WERI-Rb-1 (cell line): ENCODE results near the gene SLC35G2.

ENCODE experiments used
- DNase-seq: peaks from one replicate; pipeline ENCODE4 v3.0.0-alpha.2; 2020
- H3K27ac ChIP-seq: fragments of 250-450 bp; sonication (Bioruptor Pico); 2 replicates; pipeline ENCODE4 v1.5.1; 2020; ENCODE audit warnings: mild to moderate bottlenecking, moderate library complexity
- H3K27me3 ChIP-seq: fragments of 250-450 bp; sonication (Bioruptor Pico); 2 replicates; pipeline ENCODE4 v1.5.1; 2021; ENCODE audit warnings: mild to moderate bottlenecking, low read depth, moderate library complexity; ENCODE audit not compliant: insufficient read depth, severe bottlenecking
- H3K36me3 ChIP-seq: fragments of 250-450 bp; sonication (Bioruptor Pico); 2 replicates; pipeline ENCODE4 v1.5.1; 2020; ENCODE audit warnings: mild to moderate bottlenecking, moderate library complexity
- H3K4me3 ChIP-seq: 2 replicates; pipeline ENCODE4 v1.5.1; 2011; ENCODE audit warnings: low read depth, mild to moderate bottlenecking, control low read depth, low read length
- H3K9me3 ChIP-seq: fragments of 250-450 bp; sonication (Bioruptor Pico); 2 replicates; pipeline ENCODE4 v1.5.1; 2021; ENCODE audit warnings: mild to moderate bottlenecking, moderate library complexity; ENCODE audit not compliant: severe bottlenecking
- CTCF ChIP-seq: IDR thresholded peaks from 2 replicates; pipeline ENCODE4 v1.5.1; 2011; ENCODE audit warnings: low read depth, mild to moderate bottlenecking, control low read depth, inconsistent platforms, low read length

Gene SLC35G2

GRCh38 chr3:136804141-136804540, 14.8 kb upstream of the SLC35G2 start:
- Histone ChIP-seq H3K9me3 (no peaks in the 10 kb centered on the region), H3K27me3 (no peaks in the 10 kb centered on the region)
- no peak for DNase-seq

GRCh38 chr3:136804813-136805212, 14.1 kb upstream of the SLC35G2 start:
- no peak for TF ChIP-seq CTCF
- Histone ChIP-seq H3K27me3 (no peaks in the 10 kb centered on the region), H3K4me3 (no peak overlapping the region), H3K36me3 (no peaks in the 10 kb centered on the region), H3K27ac (no peak overlapping the region), H3K9me3 (no peaks in the 10 kb centered on the region)
- no peak for DNase-seq

More at GRCh38 chr3:136804141-136804540, 14.8 kb upstream of the SLC35G2 start:
- H3K27ac ChIP-seq: no peak overlapping the region
- no peaks in the 10 kb centered on the region for H3K36me3 ChIP-seq
- no peak overlapping the region for H3K4me3 ChIP-seq
- no peak for TF ChIP-seq CTCF

GRCh38 chr3:136805795-136806194, 13.1 kb upstream of the SLC35G2 start:
- Histone ChIP-seq H3K9me3 (no peaks in the 10 kb centered on the region), H3K4me3 (no peak overlapping the region), H3K27ac (no peak overlapping the region), H3K36me3 (no peaks in the 10 kb centered on the region), H3K27me3 (no peaks in the 10 kb centered on the region)
- TF ChIP-seq CTCF: no peak
- no peak for DNase-seq

GRCh38 chr3:136811701-136812100, 7.2 kb upstream of the SLC35G2 start:
- TF ChIP-seq CTCF: no peak
- Histone ChIP-seq H3K9me3 (no peaks in the 10 kb centered on the region), H3K36me3 (no peaks in the 10 kb centered on the region), H3K27me3 (no peaks in the 10 kb centered on the region), H3K27ac (no peak overlapping the region), H3K4me3 (no peak overlapping the region)
- DNase-seq: no peak

- no peak for TF ChIP-seq CTCF
- peaks cover 11% of the 10 kb centered on the region for H3K36me3 ChIP-seq
- no peak overlapping the region for H3K4me3 ChIP-seq
- peaks cover under 1% of the 10 kb centered on the region for H3K9me3 ChIP-seq
- H3K27me3 ChIP-seq: no peaks in the 10 kb centered on the region
- H3K27ac ChIP-seq: no peak overlapping the region
- DNase-seq: no peak
These were observed 1.5 kb upstream of the SLC35G2 start for GRCh38 chr3:136817448-136817847.

- peak; percentile 12 for DNase-seq
These were observed 646 bp upstream of the SLC35G2 start for GRCh38 chr3:136818191-136818768.

More at GRCh38 chr3:136818191-136818768, 646 bp upstream of the SLC35G2 start:
- Histone ChIP-seq H3K4me3 (peak overlapping the region; percentile 76), H3K27ac (peak overlapping the region; percentile 82), H3K36me3 (peaks cover 16% of the 10 kb centered on the region), H3K9me3 (peaks cover 3% of the 10 kb centered on the region), H3K27me3 (no peaks in the 10 kb centered on the region)
- no peak for TF ChIP-seq CTCF
